GM13976 (cell line): ENCODE results near the gene STX16.

ENCODE experiments used
- DNase-seq: peaks from one replicate; pipeline ENCODE4 v3.0.0; 2012; ENCODE audit warnings: low spot score
- CTCF ChIP-seq: IDR thresholded peaks from 2 replicates; pipeline ENCODE4 v1.5.1; 2012; ENCODE audit warnings: borderline replicate concordance, mild to moderate bottlenecking; ENCODE audit not compliant: insufficient read depth; ENCODE audit errors: extremely low read depth, missing control alignments, control extremely low read depth
- in situ Hi-C: fragments of 300-500 bp; cut with MboI; formaldehyde crosslinking; loops from one replicate; pipeline ENCODE4 v1.12.0; 2022; ENCODE audit warnings: low sequenced_read_pairs, mixed read lengths, inconsistent platforms; ENCODE audit not compliant: unreplicated experiment

STX16 gene

GRCh38 chr20:58695084-58695722 lies 44.1 kb downstream of the STX16 start:
- no peak for TF ChIP-seq CTCF
- no peak for DNase-seq
- in situ Hi-C loops: no loop called here

DNA sequence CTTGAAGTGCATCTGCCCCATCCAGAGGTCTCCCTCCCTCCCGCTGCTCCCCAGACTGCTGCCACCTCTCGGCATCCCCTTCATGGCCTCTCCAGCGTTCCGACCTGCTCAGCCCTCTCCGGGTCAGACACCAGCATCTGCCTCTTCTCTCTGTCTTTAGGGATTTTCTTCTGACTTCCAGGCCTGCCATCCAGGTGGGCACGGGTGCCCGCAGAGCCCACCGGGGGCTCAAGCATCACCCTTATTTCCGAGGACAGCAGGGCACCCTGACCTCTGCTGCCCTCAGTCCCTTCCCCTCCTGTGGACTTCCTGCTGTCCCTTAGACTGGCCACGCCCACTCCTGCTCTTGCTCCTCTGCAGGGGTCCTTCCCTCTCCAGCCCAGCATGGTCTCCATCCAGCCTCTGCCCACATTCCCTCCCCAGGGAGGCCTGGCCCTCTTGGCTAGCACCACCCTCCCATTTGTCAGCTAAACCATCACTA lies 44.9 kb downstream of the STX16 start:
- TF ChIP-seq CTCF: no peak
- in situ Hi-C loops: no loop called here
- no peak for DNase-seq

DNA sequence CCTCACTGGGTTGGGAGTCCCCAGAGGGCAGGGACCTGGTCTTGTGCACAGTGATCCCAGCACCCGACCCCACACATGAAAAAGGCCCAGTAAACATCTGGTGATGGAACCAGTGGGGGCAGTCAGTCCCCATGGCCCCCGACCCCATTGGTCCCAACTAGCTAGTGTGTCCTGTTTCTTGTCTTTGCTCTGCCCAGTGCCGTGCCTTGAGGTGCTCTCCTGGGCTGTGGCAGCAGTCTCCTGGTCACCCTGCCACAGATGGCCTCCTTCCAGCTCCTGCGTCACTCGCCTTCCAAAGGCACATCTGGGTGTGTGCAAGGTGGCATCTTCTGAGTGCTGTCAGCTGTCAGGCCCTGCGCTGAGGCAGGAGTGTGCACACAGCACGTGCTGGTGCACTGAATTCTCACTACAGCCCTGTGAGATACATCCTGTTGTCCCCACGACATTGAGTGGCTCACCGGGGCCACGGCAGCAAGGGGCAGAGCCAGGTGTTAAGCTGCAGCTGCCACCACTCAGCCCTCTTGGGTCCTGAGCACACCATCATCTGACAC lies 45.4 kb downstream of the STX16 start:
- DNase-seq: no peak
- no peak for TF ChIP-seq CTCF
- in situ Hi-C loops: no loop called here

DNA sequence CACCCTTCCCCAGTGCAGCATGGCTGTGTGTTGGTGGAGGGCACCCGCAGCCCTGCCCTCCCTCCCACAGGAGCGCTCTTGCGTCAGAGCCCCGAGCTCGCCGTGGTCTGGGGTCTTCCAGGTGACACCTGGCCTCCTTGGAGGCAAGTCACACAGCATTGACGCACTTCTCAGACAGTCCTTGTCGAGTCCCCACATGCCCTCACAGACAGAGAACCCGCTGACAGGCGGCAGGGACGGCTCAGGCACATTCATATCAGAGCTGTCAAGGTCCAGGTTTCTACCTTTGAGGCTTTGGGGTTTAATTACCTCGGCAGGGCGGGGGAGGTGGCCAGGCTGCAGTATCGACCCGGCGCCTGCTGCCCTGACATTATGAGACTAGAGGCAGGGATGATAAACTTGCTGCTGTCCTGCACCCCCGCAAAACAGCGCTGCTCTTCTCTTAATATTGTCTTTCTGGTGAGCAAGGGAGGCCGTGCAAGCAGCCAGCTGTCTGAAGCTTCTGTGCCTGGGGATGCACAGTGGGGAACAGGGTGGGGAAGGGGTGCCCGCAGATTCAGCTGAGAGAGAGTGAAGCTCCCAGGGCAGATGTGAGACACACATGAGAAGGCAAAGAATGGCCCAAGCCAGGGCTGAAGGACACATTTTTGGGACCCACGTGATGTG lies 46.3 kb downstream of the STX16 start:
- no peak for DNase-seq
- in situ Hi-C loops: no loop called here
- TF ChIP-seq CTCF: no peak

DNA sequence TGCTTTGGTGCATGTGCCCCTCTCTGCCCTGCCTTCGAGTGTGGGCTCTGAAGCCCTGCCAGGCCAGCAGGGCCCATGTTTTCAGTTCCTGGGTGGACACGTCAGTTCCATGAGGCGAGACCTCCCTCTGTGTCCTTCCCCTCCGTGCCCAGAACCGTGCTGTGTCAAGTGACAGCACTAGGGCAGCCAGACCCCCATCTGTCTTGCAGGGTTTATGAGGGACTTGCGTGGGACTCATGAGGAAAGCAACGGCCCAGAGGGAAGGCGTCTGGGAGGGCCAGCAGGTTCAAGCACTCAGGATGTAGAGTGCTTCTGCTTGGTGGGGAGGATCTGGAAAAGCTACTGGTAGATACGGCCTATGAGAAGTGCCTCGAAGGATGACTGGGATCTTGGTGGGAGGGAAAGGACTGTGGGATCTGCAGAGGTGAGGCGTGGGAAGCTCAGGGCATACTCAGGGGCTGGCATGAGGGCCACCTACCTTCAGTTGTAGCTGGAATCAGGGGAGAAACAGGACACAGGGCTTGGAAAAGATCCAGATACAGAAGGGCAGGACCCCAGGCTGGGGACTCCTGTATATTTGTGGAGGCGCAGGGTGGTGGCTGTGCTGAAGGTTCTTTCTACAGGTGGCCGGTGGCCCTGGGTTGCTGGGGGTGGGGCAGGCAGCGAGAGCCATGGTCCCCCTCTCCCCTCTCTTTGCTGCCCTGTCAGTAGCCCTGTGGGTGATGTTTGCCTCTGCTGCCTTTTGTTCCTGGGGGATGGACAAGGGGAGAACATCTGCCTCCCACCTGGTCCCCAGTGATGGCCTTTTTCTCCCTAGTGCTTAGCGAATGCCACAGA lies 47.0 kb downstream of the STX16 start:
- in situ Hi-C loops: no loop called here
- no peak for TF ChIP-seq CTCF
- DNase-seq: no peak

GRCh38 chr20:58698741-58699622 lies 47.9 kb downstream of the STX16 start:
- no peak for DNase-seq
- TF ChIP-seq CTCF: no peak
- in situ Hi-C loops: no loop called here
